Rectal smooth muscle tissue (tissue), 1 donor: ENCODE measurements around the gene OXA1L.
"Not testable (repeated sequence)": the region's sequence is repeated elsewhere in the genome, so short reads cannot be mapped to it uniquely, and the experiment has no call there.

ENCODE experiments used
- H3K27ac ChIP-seq: one replicate; pipeline ENCODE4 v1.7.0; 2013; ENCODE audit warnings: low read depth, low read length, inconsistent platforms
- H3K27me3 ChIP-seq: one replicate; pipeline ENCODE4 v1.7.0; 2013; ENCODE audit warnings: low read length; ENCODE audit not compliant: control insufficient read depth, insufficient read depth
- H3K36me3 ChIP-seq: one replicate; pipeline ENCODE4 v1.7.0; 2013; ENCODE audit warnings: low read length; ENCODE audit not compliant: control insufficient read depth, insufficient read depth
- H3K4me1 ChIP-seq: one replicate; pipeline ENCODE4 v1.7.0; 2013; ENCODE audit warnings: low read length; ENCODE audit not compliant: control insufficient read depth, insufficient read depth
- H3K4me3 ChIP-seq: one replicate; pipeline ENCODE4 v1.7.0; 2013; ENCODE audit warnings: low read length
- H3K9ac ChIP-seq: one replicate; pipeline ENCODE4 v1.7.0; 2013; ENCODE audit warnings: low read length

Gene OXA1L

GRCh38 chr14:22793550-22793949, 27.1 kb downstream of the OXA1L start:
- H3K4me1 ChIP-seq, H3K9ac ChIP-seq, H3K27me3 ChIP-seq, H3K36me3 ChIP-seq, H3K27ac ChIP-seq, H3K4me3 ChIP-seq: not testable (repeated sequence)

- no peak overlapping the region for H3K27ac ChIP-seq
- no peaks in the 10 kb centered on the region for H3K4me1 ChIP-seq
- H3K4me3 ChIP-seq: no peak overlapping the region
- H3K9ac ChIP-seq: no peak overlapping the region
- H3K36me3 ChIP-seq: no peaks in the 10 kb centered on the region
- H3K27me3 ChIP-seq: no peaks in the 10 kb centered on the region
Measured at GRCh38 chr14:22793976-22794375, 27.5 kb downstream of the OXA1L start.

GRCh38 chr14:22794551-22794951, 28.1 kb downstream of the OXA1L start:
- no peak overlapping the region for H3K4me3 ChIP-seq
- H3K9ac ChIP-seq: no peak overlapping the region
- no peak overlapping the region for H3K27ac ChIP-seq
- no peaks in the 10 kb centered on the region for H3K27me3 ChIP-seq
- no peaks in the 10 kb centered on the region for H3K4me1 ChIP-seq
- H3K36me3 ChIP-seq: no peaks in the 10 kb centered on the region

GRCh38 chr14:22796087-22796707, 29.7 kb downstream of the OXA1L start:
- no peaks in the 10 kb centered on the region for H3K4me1 ChIP-seq
- H3K36me3 ChIP-seq: no peaks in the 10 kb centered on the region
- no peak overlapping the region for H3K27ac ChIP-seq
- H3K27me3 ChIP-seq: no peaks in the 10 kb centered on the region
- H3K4me3 ChIP-seq: no peak overlapping the region
- no peak overlapping the region for H3K9ac ChIP-seq

GRCh38 chr14:22797017-22797917, 30.8 kb downstream of the OXA1L start:
- no peaks in the 10 kb centered on the region for H3K36me3 ChIP-seq
- H3K27me3 ChIP-seq: no peaks in the 10 kb centered on the region
- no peak overlapping the region for H3K9ac ChIP-seq
- H3K4me1 ChIP-seq: no peaks in the 10 kb centered on the region
- H3K4me3 ChIP-seq: no peak overlapping the region
- no peak overlapping the region for H3K27ac ChIP-seq

- Histone ChIP-seq H3K9ac (no peak overlapping the region), H3K4me1 (no peaks in the 10 kb centered on the region), H3K27me3 (no peaks in the 10 kb centered on the region), H3K27ac (no peak overlapping the region), H3K36me3 (no peaks in the 10 kb centered on the region), H3K4me3 (no peak overlapping the region)
Measured at GRCh38 chr14:22798528-22798927, 32.0 kb downstream of the OXA1L start.

GRCh38 chr14:22800346-22800745, 33.9 kb downstream of the OXA1L start:
- no peaks in the 10 kb centered on the region for H3K4me1 ChIP-seq
- H3K27me3 ChIP-seq: no peaks in the 10 kb centered on the region

GRCh38 chr14:22801716-22802115, 35.2 kb downstream of the OXA1L start:
- H3K27me3 ChIP-seq: no peaks in the 10 kb centered on the region
- H3K9ac ChIP-seq: no peak overlapping the region
- no peaks in the 10 kb centered on the region for H3K4me1 ChIP-seq
- no peak overlapping the region for H3K27ac ChIP-seq
- H3K36me3 ChIP-seq: no peaks in the 10 kb centered on the region
- no peak overlapping the region for H3K4me3 ChIP-seq

More at GRCh38 chr14:22800346-22800745, 33.9 kb downstream of the OXA1L start:
- H3K9ac ChIP-seq: no peak overlapping the region
- H3K36me3 ChIP-seq: no peaks in the 10 kb centered on the region
- H3K4me3 ChIP-seq: no peak overlapping the region
- no peak overlapping the region for H3K27ac ChIP-seq

- Histone ChIP-seq H3K9ac (no peak overlapping the region), H3K4me1 (no peaks in the 10 kb centered on the region), H3K4me3 (no peak overlapping the region), H3K27me3 (no peaks in the 10 kb centered on the region), H3K27ac (no peak overlapping the region), H3K36me3 (no peaks in the 10 kb centered on the region)
Measured at GRCh38 chr14:22802860-22803686, 36.6 kb downstream of the OXA1L start.

- H3K36me3 ChIP-seq: no peaks in the 10 kb centered on the region
- H3K4me3 ChIP-seq: no peak overlapping the region
- H3K27ac ChIP-seq: no peak overlapping the region
- H3K9ac ChIP-seq: no peak overlapping the region
- no peaks in the 10 kb centered on the region for H3K27me3 ChIP-seq
- H3K4me1 ChIP-seq: no peaks in the 10 kb centered on the region
Measured at GRCh38 chr14:22803687-22803974, 37.1 kb downstream of the OXA1L start.

GRCh38 chr14:22805235-22805634, 38.7 kb downstream of the OXA1L start:
- not testable (repeated sequence) for H3K27me3 ChIP-seq, H3K4me3 ChIP-seq, H3K36me3 ChIP-seq, H3K9ac ChIP-seq, H3K4me1 ChIP-seq, H3K27ac ChIP-seq

- H3K4me1 ChIP-seq: no peaks in the 10 kb centered on the region
- H3K27me3 ChIP-seq: no peaks in the 10 kb centered on the region
- no peak overlapping the region for H3K27ac ChIP-seq
- H3K4me3 ChIP-seq: no peak overlapping the region
- H3K9ac ChIP-seq: no peak overlapping the region
- H3K36me3 ChIP-seq: no peaks in the 10 kb centered on the region
Measured at GRCh38 chr14:22807432-22808087, 41.1 kb downstream of the OXA1L start.
